Measurements from ENCODE around the gene PHKB. TPM values are rescaled to one million over a fixed set of nuclear protein-coding genes. Genes with fewer than 3 reads are reported as not detected.
A peak's percentile ranks its signal among the peaks of the same experiment; 100 is the strongest.

PHKB gene
- total RNA-seq, 1 experiment from 2014 or later, result 38.8 TPM

GRCh38 chr16:47459603-47460002 lies 1.5 kb upstream of the PHKB start:
- no peak overlapping the region for H3K23ac ChIP-seq (ENCODE audit: insufficient read length, low read depth, low read length)
- H2BK12ac ChIP-seq (ENCODE audit: insufficient read length, low read depth, low read length), result no peak overlapping the region
- no peak overlapping the region for H3K56ac ChIP-seq (ENCODE audit: insufficient read length, low read depth, low read length)
- no peak overlapping the region for H2BK15ac ChIP-seq (ENCODE audit: low read depth, low read length)
- no peak overlapping the region for H3T11ph ChIP-seq (ENCODE audit: low read length)
- Mint-ChIP-seq H3K4me1 (peaks cover 29 to 31% of the 10 kb centered on the region in 2 experiments), H3K9me3 (no peaks in the 10 kb centered on the region; a peak in 1 of 5 replicates), H3K27me3 (ENCODE audit: low read depth) (no peaks in the 10 kb centered on the region), H3K36me3 (ENCODE audit: insufficient read depth in 1 of 3, low read depth in 3 of 3) (peaks cover 0 to 21% (median 12%) of the 10 kb centered on the region in 3 experiments; a peak in 6 of 7 replicates), H3K27ac (no peak overlapping the region; a peak in 1 of 7 replicates), H3K4me3 (peak overlapping the region; percentile 100)
- no peak overlapping the region for H3K14ac ChIP-seq (ENCODE audit: insufficient read depth, low read length)
- H4K8ac ChIP-seq (replicated peaks; ENCODE audit: insufficient read length, low read depth, low read length), result no peak overlapping the region
- H3K9me3 ChIP-seq (ENCODE audit: control insufficient read depth, low read depth, low read length), result no peaks in the 10 kb centered on the region
- H3K79me2 ChIP-seq (ENCODE audit: insufficient read depth, low read length), result no peaks in the 10 kb centered on the region
- DNase-seq, result no peak
- H2BK20ac ChIP-seq (ENCODE audit: low read depth, low read length, poor library complexity, severe bottlenecking), result no peak overlapping the region
- H2AK5ac ChIP-seq (ENCODE audit: insufficient read length, low read length), result no peak overlapping the region
- no peak overlapping the region for H2BK120ac ChIP-seq (ENCODE audit: low read depth, low read length, poor library complexity, severe bottlenecking)
- H3K9ac ChIP-seq (ENCODE audit: extremely low read depth, insufficient read length, low read length), result no peak overlapping the region
- no peak overlapping the region for H3K18ac ChIP-seq (ENCODE audit: insufficient read length, low read depth, low read length)
- no peak overlapping the region for H4K5ac ChIP-seq (ENCODE audit: insufficient read length, low read depth, low read length)
- H3K27me3 ChIP-seq (ENCODE audit: insufficient read depth, low read length), result no peaks in the 10 kb centered on the region; the same call in 1 of the 2 replicates
- no peaks in the 10 kb centered on the region for H4K20me1 ChIP-seq (ENCODE audit: control insufficient read depth, insufficient read depth, insufficient read length)
- no CpG with 5 or more reads among the region's 1 CpG for WGBS (ENCODE audit: extremely low coverage, insufficient read length, low lambda C conversion rate)
- H3K27ac ChIP-seq (ENCODE audit: insufficient read length, low read depth, low read length), result no peak overlapping the region
- peaks cover 11% of the 10 kb centered on the region for H3K23me2 ChIP-seq (ENCODE audit: insufficient read length, low read depth, low read length, poor library complexity, severe bottlenecking)
- H3K4ac ChIP-seq (ENCODE audit: low read depth, low read length), result no peak overlapping the region
- no peak for TF ChIP-seq CTCF (conservative IDR thresholded peaks at IDR 0.05)
- no peak overlapping the region for H2BK5ac ChIP-seq (ENCODE audit: insufficient read length, low read length)
- H2AFZ ChIP-seq (ENCODE audit: low read length), result no peak overlapping the region
- peaks cover 2% of the 10 kb centered on the region for H3K79me1 ChIP-seq (ENCODE audit: insufficient read depth, low read depth, low read length, poor library complexity, severe bottlenecking)
- H4K91ac ChIP-seq (ENCODE audit: insufficient read length, low read depth, low read length), result no peak overlapping the region
- H3K4me2 ChIP-seq (ENCODE audit: insufficient read depth, insufficient read length, low read length), result peak overlapping the region; percentile 63
- H3K4me1 ChIP-seq (ENCODE audit: insufficient read depth, low read length), result no peaks in the 10 kb centered on the region; the same call in 1 of the 2 replicates
